Measurements from ENCODE around the gene NRXN3.
A peak's percentile ranks its signal among the peaks of the same experiment; 100 is the strongest.

DNA sequence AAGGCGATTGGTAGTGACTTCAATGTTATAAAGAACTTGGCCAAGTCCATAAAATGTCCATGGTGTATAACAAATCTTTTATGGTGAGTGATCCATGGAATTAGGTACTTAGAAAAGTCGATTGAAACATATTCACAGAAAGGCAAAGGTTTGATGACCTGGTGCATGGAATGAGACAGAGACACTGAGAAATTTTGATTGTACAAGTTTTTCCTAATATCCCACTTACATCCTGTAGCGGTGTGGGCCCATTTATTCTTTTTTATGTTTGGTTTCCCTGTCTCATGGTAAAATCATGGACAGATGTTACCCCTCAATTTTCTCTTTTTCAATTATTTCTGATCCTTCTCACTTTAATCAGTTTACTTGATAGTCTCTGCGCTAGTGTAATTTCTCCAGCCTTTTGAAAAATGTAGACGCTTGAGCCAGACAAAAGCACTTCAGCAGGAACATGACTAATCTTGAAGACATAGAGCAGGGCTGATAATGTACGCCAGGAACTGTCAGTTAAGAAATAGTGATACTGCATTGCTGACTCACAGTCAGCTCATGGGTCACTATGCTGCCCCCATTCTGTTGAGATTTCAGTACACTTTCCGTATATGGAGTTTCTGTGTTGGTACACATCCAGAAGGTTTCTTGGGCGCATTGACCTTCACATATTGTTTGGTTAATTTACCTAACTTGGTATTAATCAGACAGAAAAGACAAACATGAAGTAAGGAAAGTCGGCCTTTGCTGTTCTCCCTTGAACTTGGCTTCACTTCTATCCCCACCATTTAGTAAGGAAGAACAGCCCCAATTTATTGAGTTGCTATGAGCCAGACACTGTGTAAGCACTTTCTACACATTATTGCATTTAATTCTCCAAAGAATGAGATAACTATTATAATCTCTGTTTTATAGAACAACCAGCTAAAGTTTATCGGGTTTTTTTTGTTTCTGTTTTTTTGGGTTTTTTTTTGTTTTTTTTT is 1199.5 kb downstream of the NRXN3 start:
- no peak for TF ChIP-seq POLR2A (IDR thresholded peaks at IDR 0.05)
- TF ChIP-seq POLR2AphosphoS5 (IDR thresholded peaks at IDR 0.05): peak; percentile 81 to 93 (median 87)
